ENCODE data around the gene TMEM165.
"Not testable (repeated sequence)": the region's sequence is repeated elsewhere in the genome, so short reads cannot be mapped to it uniquely, and the experiment has no call there.

Gene TMEM165

GRCh38 chr4:55347610-55348228, 48.0 kb upstream of the TMEM165 start:
- Histone ChIP-seq H4K20me1 (ENCODE audit: low read depth, low read length) (no peaks in the 10 kb centered on the region), H3K4me3 (ENCODE audit: insufficient read depth, low read length, poor library complexity, severe bottlenecking) (no peak overlapping the region), H3K9me2 (replicated peaks; ENCODE audit: insufficient read depth, low read length) (no peaks in the 10 kb centered on the region), H3K36me3 (ENCODE audit: low read length) (no peaks in the 10 kb centered on the region), H3F3A (ENCODE audit: insufficient read depth) (peaks cover 7% of the 10 kb centered on the region; the same call in 1 of the 2 replicates), H3K27me3 (ENCODE audit: low read length) (no peaks in the 10 kb centered on the region), H3K27ac (ENCODE audit: low read depth, low read length) (no peak overlapping the region), H3K9ac (ENCODE audit: low read length) (no peak overlapping the region), H3K4me2 (ENCODE audit: low read depth, low read length, poor library complexity, severe bottlenecking) (peak overlapping the region; percentile 84), H3K9me3 (ENCODE audit: insufficient read depth, low read length) (no peaks in the 10 kb centered on the region), H3K79me2 (ENCODE audit: insufficient read depth, low read length) (no peaks in the 10 kb centered on the region; the same call in 1 of the 2 replicates), H2AFZ (ENCODE audit: low read depth, low read length, severe bottlenecking) (no peak overlapping the region)
- TF ChIP-seq, protein P1, sequence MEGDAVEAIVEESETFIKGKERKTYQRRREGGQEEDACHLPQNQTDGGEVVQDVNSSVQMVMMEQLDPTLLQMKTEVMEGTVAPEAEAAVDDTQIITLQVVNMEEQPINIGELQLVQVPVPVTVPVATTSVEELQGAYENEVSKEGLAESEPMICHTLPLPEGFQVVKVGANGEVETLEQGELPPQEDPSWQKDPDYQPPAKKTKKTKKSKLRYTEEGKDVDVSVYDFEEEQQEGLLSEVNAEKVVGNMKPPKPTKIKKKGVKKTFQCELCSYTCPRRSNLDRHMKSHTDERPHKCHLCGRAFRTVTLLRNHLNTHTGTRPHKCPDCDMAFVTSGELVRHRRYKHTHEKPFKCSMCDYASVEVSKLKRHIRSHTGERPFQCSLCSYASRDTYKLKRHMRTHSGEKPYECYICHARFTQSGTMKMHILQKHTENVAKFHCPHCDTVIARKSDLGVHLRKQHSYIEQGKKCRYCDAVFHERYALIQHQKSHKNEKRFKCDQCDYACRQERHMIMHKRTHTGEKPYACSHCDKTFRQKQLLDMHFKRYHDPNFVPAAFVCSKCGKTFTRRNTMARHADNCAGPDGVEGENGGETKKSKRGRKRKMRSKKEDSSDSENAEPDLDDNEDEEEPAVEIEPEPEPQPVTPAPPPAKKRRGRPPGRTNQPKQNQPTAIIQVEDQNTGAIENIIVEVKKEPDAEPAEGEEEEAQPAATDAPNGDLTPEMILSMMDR (IDR thresholded peaks at IDR 0.05; ENCODE audit: insufficient read depth, low read length, poor library complexity, severe bottlenecking): no peak
- no peak for TF ChIP-seq EZH2phosphoT487 (conservative IDR thresholded peaks at IDR 0.05; ENCODE audit: low read length)

DNA sequence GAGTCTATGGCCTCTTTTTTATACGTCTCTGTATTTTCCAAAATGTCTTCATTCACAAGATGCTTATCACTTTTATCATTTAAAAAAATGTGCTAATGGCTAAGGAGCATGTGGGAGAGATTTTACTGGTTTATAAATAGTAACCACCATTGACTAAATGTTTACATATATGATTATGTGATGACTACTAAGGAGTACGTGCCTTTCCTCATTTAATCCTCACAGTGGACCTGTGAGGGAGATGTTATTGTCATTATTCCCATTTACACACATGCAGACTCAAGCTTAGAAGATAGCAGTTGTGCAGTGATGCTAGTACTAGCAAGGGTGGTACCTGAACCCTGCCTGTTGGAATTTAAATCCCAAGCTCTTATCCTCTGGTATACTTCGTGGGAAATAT, 47.3 kb upstream of the TMEM165 start:
- H4K20me1 ChIP-seq (ENCODE audit: low read depth, low read length): no peaks in the 10 kb centered on the region
- no peak overlapping the region for H3K4me3 ChIP-seq (ENCODE audit: insufficient read depth, low read length, poor library complexity, severe bottlenecking)
- no peaks in the 10 kb centered on the region for H3K36me3 ChIP-seq (ENCODE audit: low read length)
- no peak overlapping the region for H3K27ac ChIP-seq (ENCODE audit: low read depth, low read length)
- peak overlapping the region; percentile 84 for H3K4me2 ChIP-seq (ENCODE audit: low read depth, low read length, poor library complexity, severe bottlenecking)
- peaks cover 7% of the 10 kb centered on the region; the same call in 1 of the 2 replicates for H3F3A ChIP-seq (ENCODE audit: insufficient read depth)
- H3K9me3 ChIP-seq (ENCODE audit: insufficient read depth, low read length): no peaks in the 10 kb centered on the region
- no peaks in the 10 kb centered on the region for H3K9me2 ChIP-seq (replicated peaks; ENCODE audit: insufficient read depth, low read length)
- H2AFZ ChIP-seq (ENCODE audit: low read depth, low read length, severe bottlenecking): no peak overlapping the region
- H3K79me2 ChIP-seq (ENCODE audit: insufficient read depth, low read length): no peaks in the 10 kb centered on the region; the same call in 1 of the 2 replicates
- no peak overlapping the region for H3K9ac ChIP-seq (ENCODE audit: low read length)
- no peaks in the 10 kb centered on the region for H3K27me3 ChIP-seq (ENCODE audit: low read length)
- no peak for TF ChIP-seq EZH2phosphoT487 (conservative IDR thresholded peaks at IDR 0.05; ENCODE audit: low read length)
- TF ChIP-seq, protein P1 (IDR thresholded peaks at IDR 0.05; ENCODE audit: insufficient read depth, low read length, poor library complexity, severe bottlenecking): no peak

DNA sequence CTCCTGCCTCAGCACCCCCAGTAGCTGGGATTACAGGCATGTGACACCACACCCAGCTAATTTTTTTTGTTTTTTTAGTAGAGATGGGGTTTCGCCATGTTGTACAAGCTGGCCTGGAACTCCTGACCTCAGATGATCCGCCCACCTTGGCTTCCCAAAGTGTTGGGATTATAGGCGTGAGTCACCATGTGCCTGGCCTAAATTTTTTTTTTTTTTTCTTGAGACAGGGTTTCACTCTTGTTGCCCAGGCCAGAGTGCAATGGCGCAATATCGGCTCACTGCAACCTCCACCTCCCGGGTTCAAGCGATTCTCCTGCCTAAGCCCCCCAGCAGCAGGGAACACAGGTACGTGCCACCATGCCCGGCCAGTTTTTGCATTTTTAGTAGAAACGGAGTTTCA, 44.9 kb upstream of the TMEM165 start:
- H3K36me3 ChIP-seq (ENCODE audit: low read length); H3K9me3 ChIP-seq (ENCODE audit: insufficient read depth, low read length); H3K27me3 ChIP-seq (ENCODE audit: low read length); H3K4me2 ChIP-seq (ENCODE audit: low read depth, low read length, poor library complexity, severe bottlenecking); H2AFZ ChIP-seq (ENCODE audit: low read depth, low read length, severe bottlenecking); H3K9me2 ChIP-seq (replicated peaks; ENCODE audit: insufficient read depth, low read length); H3K27ac ChIP-seq (ENCODE audit: low read depth, low read length); H3K79me2 ChIP-seq (ENCODE audit: insufficient read depth, low read length); H3F3A ChIP-seq (ENCODE audit: insufficient read depth); H3K4me3 ChIP-seq (ENCODE audit: insufficient read depth, low read length, poor library complexity, severe bottlenecking); H3K9ac ChIP-seq (ENCODE audit: low read length); H4K20me1 ChIP-seq (ENCODE audit: low read depth, low read length): not testable (repeated sequence)

DNA sequence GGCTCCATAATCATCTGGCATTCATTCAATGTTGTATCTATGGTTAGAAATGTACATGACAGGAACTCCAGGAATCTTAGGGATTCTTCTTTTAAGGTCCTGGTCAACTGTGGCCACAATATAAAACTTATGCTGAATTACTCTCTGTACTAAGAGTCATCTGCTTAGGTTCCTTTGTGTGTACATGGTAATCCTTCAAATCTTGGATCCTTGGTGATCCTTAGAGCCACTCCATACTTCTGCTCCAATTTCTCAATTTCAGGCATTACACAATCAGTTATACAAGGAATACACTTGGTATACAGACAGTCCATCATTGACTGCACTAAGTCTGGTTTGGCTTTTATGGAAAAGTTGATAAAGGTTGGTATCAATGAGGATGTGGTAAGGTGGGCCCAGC, 43.9 kb upstream of the TMEM165 start:
- Histone ChIP-seq H3K9me2 (replicated peaks; ENCODE audit: insufficient read depth, low read length) (no peaks in the 10 kb centered on the region), H2AFZ (ENCODE audit: low read depth, low read length, severe bottlenecking) (no peak overlapping the region), H3K4me3 (ENCODE audit: insufficient read depth, low read length, poor library complexity, severe bottlenecking) (no peak overlapping the region), H3F3A (ENCODE audit: insufficient read depth) (peaks cover 4% of the 10 kb centered on the region; the same call in 1 of the 2 replicates), H3K9ac (ENCODE audit: low read length) (no peak overlapping the region), H3K27me3 (ENCODE audit: low read length) (no peaks in the 10 kb centered on the region), H3K9me3 (ENCODE audit: insufficient read depth, low read length) (no peaks in the 10 kb centered on the region), H4K20me1 (ENCODE audit: low read depth, low read length) (no peaks in the 10 kb centered on the region), H3K4me2 (ENCODE audit: low read depth, low read length, poor library complexity, severe bottlenecking) (no peak overlapping the region), H3K27ac (ENCODE audit: low read depth, low read length) (no peak overlapping the region), H3K79me2 (ENCODE audit: insufficient read depth, low read length) (no peaks in the 10 kb centered on the region; the same call in 1 of the 2 replicates), H3K36me3 (ENCODE audit: low read length) (no peaks in the 10 kb centered on the region)
- TF ChIP-seq EZH2phosphoT487 (conservative IDR thresholded peaks at IDR 0.05; ENCODE audit: low read length): no peak
- TF ChIP-seq, protein P1 (IDR thresholded peaks at IDR 0.05; ENCODE audit: insufficient read depth, low read length, poor library complexity, severe bottlenecking): no peak
